SHP77 treated with DMSO at 0.1 percent for 48 hours (cell line): ENCODE measurements around the gene PCDHGA2.
"Not testable (repeated sequence)": the region's sequence is repeated elsewhere in the genome, so short reads cannot be mapped to it uniquely, and the experiment has no call there.

Experiments used
- DNase-seq: peaks from one replicate; lab custom pipeline; 2025; lab: John Stamatoyannopoulos, UW

Gene PCDHGA2

DNA sequence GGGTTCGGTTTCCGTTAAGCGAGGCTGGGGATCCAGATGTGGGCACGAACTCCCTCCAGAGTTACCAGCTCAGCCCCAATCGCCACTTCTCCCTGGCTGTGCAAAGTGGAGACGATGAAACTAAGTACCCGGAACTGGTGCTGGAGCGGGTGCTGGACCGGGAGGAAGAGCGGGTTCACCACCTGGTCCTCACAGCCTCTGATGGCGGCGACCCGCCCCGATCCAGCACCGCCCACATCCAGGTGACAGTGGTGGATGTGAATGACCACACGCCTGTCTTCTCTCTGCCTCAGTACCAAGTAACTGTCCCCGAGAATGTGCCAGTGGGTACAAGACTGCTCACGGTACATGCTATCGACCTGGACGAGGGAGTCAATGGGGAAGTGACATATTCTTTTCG lies 44.8 kb downstream of the PCDHGA2 start:
- DNase-seq = no peak

DNA sequence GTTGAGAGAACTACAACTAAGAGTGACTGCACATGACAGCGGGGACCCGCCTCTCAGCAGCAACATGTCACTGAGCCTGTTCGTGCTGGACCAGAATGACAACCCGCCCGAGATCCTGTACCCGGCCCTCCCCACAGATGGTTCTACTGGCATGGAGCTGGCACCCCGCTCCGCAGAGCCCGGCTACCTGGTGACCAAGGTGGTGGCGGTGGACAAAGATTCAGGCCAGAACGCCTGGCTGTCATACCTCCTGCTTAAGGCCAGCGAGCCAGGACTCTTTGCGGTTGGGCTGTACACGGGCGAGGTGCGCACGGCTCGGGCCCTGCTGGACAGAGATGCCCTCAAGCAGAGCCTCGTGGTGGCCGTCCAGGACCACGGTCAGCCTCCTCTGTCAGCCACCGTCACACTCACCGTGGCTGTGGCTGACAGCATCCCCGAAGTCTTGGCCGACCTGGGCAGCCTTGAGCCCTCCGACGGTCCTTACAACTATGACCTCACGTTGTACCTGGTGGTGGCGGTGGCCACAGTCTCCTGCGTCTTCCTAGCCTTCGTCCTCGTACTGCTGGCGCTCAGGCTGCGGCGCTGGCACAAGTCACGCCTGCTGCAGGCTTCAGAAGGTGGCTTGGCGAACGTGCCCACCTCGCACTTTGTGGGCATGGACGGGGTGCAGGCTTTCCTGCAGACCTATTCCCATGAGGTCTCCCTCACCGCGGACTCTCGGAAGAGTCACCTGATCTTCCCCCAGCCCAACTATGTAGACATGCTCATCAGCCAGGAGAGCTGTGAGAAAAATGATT lies 46.1 kb downstream of the PCDHGA2 start:
- DNase-seq = no peak

DNA sequence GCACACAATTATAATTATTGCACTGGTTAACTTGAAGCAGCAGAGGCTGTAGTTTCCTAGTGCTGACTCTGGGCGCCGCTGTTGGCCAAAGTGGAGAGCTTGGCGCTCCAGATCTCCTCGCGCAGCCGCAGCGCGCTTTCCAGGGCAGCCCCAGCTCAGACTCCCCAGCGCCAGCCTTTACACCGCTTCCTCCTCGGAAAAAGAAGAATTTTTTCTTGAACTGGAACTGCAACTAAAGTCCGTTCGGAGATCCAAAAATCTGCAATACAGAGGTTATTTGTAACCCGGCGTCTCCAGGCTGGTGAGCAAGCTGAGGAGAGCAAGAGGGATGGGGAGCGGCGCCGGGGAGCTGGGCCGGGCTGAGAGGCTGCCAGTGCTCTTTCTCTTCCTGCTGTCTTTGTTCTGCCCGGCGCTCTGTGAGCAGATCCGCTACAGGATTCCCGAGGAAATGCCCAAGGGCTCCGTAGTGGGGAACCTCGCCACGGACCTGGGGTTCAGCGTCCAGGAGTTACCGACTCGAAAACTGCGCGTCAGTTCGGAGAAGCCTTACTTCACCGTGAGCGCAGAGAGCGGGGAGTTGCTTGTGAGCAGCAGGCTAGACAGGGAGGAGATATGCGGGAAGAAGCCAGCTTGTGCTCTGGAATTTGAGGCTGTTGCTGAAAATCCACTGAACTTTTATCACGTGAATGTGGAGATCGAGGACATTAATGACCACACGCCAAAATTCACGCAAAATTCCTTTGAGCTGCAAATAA lies 49.2 kb downstream of the PCDHGA2 start, which contains the start of gene PCDHGB4:
PCDHGB4 (plus strand) TSS at position 142 of the 755 bp plus-strand sequence; CDS start at position 329, 187 bp downstream.
- DNase-seq = not testable (repeated sequence)

DNA sequence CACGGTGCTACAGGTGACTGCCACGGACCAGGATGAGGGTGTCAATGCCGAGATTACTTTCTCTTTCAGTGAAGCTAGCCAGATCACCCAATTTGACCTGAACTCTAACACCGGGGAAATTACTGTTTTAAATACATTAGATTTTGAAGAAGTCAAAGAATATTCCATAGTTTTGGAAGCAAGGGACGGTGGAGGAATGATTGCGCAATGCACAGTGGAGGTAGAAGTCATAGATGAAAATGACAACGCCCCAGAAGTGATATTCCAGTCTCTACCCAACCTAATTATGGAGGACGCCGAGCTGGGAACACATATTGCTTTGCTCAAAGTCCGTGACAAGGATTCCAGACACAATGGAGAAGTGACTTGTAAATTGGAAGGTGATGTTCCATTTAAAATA lies 50.1 kb downstream of the PCDHGA2 start:
- no peak for DNase-seq

DNA sequence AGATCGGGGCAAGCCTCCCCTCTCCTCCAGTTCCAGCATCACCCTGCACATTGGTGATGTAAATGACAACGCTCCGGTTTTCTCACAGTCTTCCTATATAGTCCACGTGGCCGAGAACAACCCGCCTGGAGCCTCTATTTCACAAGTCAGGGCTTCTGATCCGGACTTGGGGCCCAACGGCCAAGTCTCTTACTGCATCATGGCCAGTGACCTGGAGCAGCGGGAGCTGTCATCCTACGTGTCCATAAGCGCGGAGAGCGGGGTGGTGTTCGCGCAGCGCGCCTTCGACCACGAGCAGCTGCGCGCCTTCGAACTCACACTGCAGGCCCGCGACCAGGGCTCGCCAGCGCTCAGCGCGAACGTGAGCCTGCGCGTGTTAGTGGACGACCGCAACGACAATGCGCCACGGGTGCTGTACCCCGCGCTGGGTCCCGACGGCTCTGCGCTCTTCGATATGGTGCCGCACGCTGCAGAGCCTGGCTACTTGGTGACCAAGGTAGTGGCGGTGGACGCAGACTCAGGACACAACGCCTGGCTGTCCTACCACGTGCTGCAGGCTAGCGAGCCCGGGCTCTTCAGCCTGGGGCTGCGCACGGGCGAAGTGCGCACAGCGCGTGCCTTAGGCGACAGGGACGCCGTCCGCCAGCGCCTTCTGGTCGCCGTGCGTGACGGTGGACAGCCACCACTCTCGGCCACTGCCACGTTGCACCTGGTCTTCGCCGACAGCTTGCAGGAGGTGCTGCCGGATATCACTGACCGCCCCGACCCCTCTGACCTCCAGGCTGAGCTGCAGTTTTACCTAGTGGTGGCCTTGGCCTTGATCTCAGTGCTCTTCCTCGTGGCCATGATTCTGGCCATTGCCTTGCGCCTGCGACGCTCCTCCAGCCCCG lies 50.8 kb downstream of the PCDHGA2 start:
- DNase-seq = no peak

DNA sequence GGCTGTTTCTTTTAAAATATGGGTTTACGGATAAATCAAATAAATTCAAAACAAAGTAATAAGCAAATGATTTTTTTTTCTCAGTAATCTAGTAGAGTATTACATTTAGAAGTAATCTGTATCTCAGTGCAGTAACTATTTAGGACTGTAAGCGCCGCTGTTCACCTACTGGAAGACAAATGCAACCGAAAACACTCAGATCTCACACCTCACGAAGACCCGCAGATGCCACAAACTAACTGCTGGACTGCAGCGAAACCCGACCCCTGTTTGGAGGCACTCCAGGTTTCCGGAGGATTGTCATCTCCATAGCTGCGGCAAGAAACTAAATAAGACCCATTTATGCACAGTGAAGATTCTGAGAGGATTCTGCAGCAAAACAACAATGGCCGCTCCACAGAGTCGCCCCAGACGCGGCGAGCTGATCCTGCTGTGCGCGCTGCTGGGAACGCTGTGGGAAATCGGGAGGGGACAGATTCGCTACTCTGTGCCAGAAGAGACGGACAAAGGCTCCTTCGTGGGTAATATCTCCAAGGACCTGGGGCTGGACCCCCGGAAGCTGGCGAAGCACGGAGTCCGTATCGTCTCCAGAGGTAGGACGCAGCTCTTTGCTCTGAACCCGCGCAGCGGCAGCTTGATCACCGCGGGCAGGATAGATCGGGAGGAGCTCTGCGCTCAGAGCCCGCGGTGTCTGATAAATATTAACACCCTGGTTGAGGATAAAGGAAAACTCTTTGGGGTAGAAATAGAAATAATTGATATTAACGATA lies 54.1 kb downstream of the PCDHGA2 start, which contains the start of gene PCDHGA8:
PCDHGA8 (plus strand) TSS at position 205 of the 770 bp plus-strand sequence; CDS start at position 386, 181 bp downstream.
- no peak for DNase-seq
